OCI-LY3 (cell line): ENCODE measurements around the gene USP10.

Experiments
- H2AFZ ChIP-seq: fragments of 200-600, 300-600 bp; shearing (Covaris generic); 2 replicates; pipeline ENCODE4 v1.6.0; 2014; ENCODE audit warnings: antibody characterized with exemption, low read depth, low read length
- H3K27ac ChIP-seq: fragments of 200-600, 300-600 bp; sonication (generic); 2 replicates; pipeline ENCODE4 v1.5.1; 2014; ENCODE audit warnings: mild to moderate bottlenecking, low read length, moderate library complexity, mixed read lengths
- H3K27me3 ChIP-seq: fragments of 200-600, 300-600 bp; sonication (generic); 2 replicates; pipeline ENCODE4 v1.6.1; 2014; ENCODE audit warnings: low read depth, low read length, mixed read lengths
- H3K36me3 ChIP-seq: fragments of 200-600, 300-600 bp; sonication (generic); replicated peaks from 2 replicates; pipeline ENCODE3; 2014; ENCODE audit warnings: low read depth, low read length, mixed read lengths
- H3K4me1 ChIP-seq: fragments of 300-600, 200-600 bp; sonication (generic); 2 replicates; pipeline ENCODE4 v1.6.1; 2014; ENCODE audit warnings: low read length, mixed read lengths
- H3K4me2 ChIP-seq: fragments of 200-600, 300-600 bp; sonication (generic); 2 replicates; pipeline ENCODE4 v1.6.1; 2014; ENCODE audit warnings: low read length, mixed read lengths
- H3K4me3 ChIP-seq: fragments of 300-600, 200-600 bp; sonication (generic); 2 replicates; pipeline ENCODE4 v1.5.1; 2014; ENCODE audit warnings: antibody characterized with exemption, mild to moderate bottlenecking, low read length, moderate library complexity
- H3K79me2 ChIP-seq: fragments of 300-600, 200-600 bp; shearing (Covaris generic); 2 replicates; pipeline ENCODE4 v1.6.1; 2014; ENCODE audit warnings: mild to moderate bottlenecking, low read length, mixed read lengths
- H3K9ac ChIP-seq: fragments of 300-600, 200-600 bp; shearing (Covaris generic); 2 replicates; pipeline ENCODE4 v1.6.0; 2014; ENCODE audit warnings: mild to moderate bottlenecking, low read length, moderate library complexity
- H3K9me3 ChIP-seq: fragments of 200-600, 300-600 bp; shearing (Covaris generic); 2 replicates; pipeline ENCODE4 v1.6.1; 2014; ENCODE audit warnings: low read length, mixed read lengths; ENCODE audit not compliant: insufficient read depth
- H4K20me1 ChIP-seq: fragments of 200-600, 300-600 bp; sonication (generic); 2 replicates; pipeline ENCODE4 v1.6.1; 2016; ENCODE audit warnings: low read length, mixed read lengths; ENCODE audit not compliant: insufficient read depth
- EZH2phosphoT487 ChIP-seq: fragments of 200-600 bp; shearing (Covaris generic); IDR thresholded peaks from 2 replicates; pipeline ENCODE4 v1.6.1; 2018; ENCODE audit warnings: antibody characterized with exemption, mixed run types, low read depth
- TF ChIP-seq, protein P1 (sequence below): fragments of 200-600, 300-600 bp; sonication (generic); IDR thresholded peaks from 2 replicates; pipeline ENCODE4 v1.5.1; 2014; ENCODE audit warnings: antibody characterized with exemption, low read length, low read depth

The USP10 gene

DNA sequence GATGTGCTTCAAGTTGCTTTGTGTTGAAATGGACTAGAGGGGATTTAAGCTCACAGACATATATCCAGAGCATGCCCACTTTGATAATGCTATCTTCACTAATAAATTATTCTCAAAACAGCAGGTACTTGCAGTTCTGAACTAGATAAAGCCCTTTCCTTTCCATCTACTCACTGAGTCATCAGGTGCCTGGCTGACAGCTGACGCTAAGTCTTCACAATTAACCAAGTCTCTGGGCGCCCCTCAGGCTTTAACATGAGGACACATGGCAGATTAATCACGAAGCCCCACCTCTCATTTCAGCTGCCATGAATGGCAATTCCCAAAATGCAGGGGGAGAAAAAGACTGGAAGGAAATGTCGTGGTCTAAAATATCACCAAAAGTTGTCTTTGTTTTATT, 90.5 kb downstream of the USP10 start:
- Histone ChIP-seq H3K4me1 (no peaks in the 10 kb centered on the region), H3K36me3 (no peaks in the 10 kb centered on the region), H4K20me1 (no peaks in the 10 kb centered on the region; the same call in 1 of the 2 replicates), H3K27me3 (no peaks in the 10 kb centered on the region), H3K79me2 (no peaks in the 10 kb centered on the region), H3K27ac (no peak overlapping the region), H3K4me3 (no peak overlapping the region), H3K4me2 (no peak overlapping the region), H2AFZ (no peak overlapping the region), H3K9me3 (no peaks in the 10 kb centered on the region), H3K9ac (no peak overlapping the region)
- no peak for TF ChIP-seq EZH2phosphoT487
- TF ChIP-seq, protein P1, sequence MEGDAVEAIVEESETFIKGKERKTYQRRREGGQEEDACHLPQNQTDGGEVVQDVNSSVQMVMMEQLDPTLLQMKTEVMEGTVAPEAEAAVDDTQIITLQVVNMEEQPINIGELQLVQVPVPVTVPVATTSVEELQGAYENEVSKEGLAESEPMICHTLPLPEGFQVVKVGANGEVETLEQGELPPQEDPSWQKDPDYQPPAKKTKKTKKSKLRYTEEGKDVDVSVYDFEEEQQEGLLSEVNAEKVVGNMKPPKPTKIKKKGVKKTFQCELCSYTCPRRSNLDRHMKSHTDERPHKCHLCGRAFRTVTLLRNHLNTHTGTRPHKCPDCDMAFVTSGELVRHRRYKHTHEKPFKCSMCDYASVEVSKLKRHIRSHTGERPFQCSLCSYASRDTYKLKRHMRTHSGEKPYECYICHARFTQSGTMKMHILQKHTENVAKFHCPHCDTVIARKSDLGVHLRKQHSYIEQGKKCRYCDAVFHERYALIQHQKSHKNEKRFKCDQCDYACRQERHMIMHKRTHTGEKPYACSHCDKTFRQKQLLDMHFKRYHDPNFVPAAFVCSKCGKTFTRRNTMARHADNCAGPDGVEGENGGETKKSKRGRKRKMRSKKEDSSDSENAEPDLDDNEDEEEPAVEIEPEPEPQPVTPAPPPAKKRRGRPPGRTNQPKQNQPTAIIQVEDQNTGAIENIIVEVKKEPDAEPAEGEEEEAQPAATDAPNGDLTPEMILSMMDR, result no peak

DNA sequence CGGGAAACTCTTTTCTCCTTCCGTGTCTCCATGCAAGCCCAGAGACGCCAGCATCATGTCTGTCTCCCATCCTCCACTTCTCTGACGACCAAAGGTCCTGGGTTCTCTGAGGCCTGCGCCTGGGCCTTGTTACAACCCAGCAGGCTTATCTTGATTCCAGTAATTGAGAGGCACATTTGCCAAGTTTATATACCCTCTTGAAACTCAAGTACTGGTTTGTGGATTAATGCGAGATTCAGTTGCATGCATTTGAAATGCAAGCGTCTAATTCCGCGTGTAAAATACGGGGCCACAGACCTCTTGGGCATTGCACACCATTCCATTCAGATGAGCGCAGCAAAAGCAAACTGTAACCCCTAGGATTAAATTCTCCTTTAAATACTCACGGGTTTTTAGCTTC, 91.3 kb downstream of the USP10 start:
- H3K4me1 ChIP-seq, result no peaks in the 10 kb centered on the region
- no peak overlapping the region for H3K9ac ChIP-seq
- H2AFZ ChIP-seq, result no peak overlapping the region
- H4K20me1 ChIP-seq, result no peaks in the 10 kb centered on the region; the same call in 1 of the 2 replicates
- H3K27me3 ChIP-seq, result no peaks in the 10 kb centered on the region
- no peaks in the 10 kb centered on the region for H3K36me3 ChIP-seq
- H3K79me2 ChIP-seq, result no peaks in the 10 kb centered on the region
- no peak overlapping the region for H3K4me3 ChIP-seq
- no peak overlapping the region for H3K27ac ChIP-seq
- H3K9me3 ChIP-seq, result no peaks in the 10 kb centered on the region
- TF ChIP-seq, protein P1, result no peak
- TF ChIP-seq EZH2phosphoT487, result no peak
- H3K4me2 ChIP-seq, result no peak overlapping the region

DNA sequence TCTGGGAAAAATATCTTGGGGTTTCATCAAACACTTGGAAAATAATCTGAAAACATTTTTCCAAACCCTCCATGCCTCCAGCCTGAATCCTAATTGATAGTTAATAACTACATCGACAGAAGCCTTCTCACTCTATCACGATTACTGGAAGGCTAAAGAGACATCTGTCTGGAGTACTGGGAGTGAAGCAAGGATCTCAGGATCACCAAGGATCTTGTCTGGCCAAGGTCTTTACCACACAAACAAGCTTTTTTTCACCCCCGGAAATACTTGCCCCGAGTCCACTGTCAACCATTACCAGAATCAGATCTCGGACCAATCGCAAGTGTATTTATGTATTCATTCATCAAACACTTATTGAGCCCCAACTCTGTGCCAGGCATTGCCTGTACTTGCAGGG, 91.7 kb downstream of the USP10 start:
- Histone ChIP-seq H3K27ac (no peak overlapping the region), H3K9me3 (no peaks in the 10 kb centered on the region), H3K79me2 (no peaks in the 10 kb centered on the region), H3K36me3 (no peaks in the 10 kb centered on the region), H3K4me3 (no peak overlapping the region), H3K4me2 (no peak overlapping the region), H3K4me1 (no peaks in the 10 kb centered on the region), H3K9ac (no peak overlapping the region), H4K20me1 (no peaks in the 10 kb centered on the region; the same call in 1 of the 2 replicates), H3K27me3 (no peaks in the 10 kb centered on the region), H2AFZ (no peak overlapping the region)
- TF ChIP-seq, protein P1, result no peak
- no peak for TF ChIP-seq EZH2phosphoT487

DNA sequence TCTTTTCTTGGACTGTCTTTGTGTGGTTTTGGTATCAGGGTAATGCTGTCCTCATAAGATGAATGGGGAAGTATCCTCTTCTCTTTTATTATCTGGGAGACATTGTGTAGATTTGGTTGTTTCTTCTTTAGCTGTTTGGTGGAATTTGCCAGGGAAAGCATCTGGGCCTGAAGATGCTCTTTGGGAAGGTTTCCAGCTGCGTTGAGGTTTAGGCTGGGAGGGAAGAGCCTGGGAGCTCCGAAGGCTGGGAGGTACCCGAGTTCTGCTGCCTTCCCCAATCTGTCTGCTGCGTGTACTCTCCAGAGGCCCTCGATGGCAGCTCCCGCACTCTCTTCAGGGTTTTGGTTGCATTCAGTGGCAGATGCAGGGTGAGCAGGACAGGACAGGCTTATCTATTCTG, 94.4 kb downstream of the USP10 start:
- Histone ChIP-seq H2AFZ (no peak overlapping the region), H3K27me3 (no peaks in the 10 kb centered on the region), H3K4me1 (no peaks in the 10 kb centered on the region), H3K9me3 (no peaks in the 10 kb centered on the region), H4K20me1 (no peaks in the 10 kb centered on the region), H3K36me3 (no peaks in the 10 kb centered on the region), H3K79me2 (no peaks in the 10 kb centered on the region), H3K4me2 (no peak overlapping the region), H3K9ac (no peak overlapping the region), H3K27ac (no peak overlapping the region), H3K4me3 (no peak overlapping the region)
- TF ChIP-seq, protein P1, result no peak
- TF ChIP-seq EZH2phosphoT487, result no peak
